SU-DHL-6 (cell line): ENCODE measurements around the gene SRGAP1.

Experiments used
- EZH2phosphoT487 ChIP-seq: fragments of 200-600 bp; sonication (generic), shearing (Covaris generic); conservative IDR thresholded peaks from 2 replicates; pipeline ENCODE4 v1.6.1; 2018; ENCODE audit warnings: mild to moderate bottlenecking, antibody characterized with exemption, low read length, moderate library complexity, mixed read lengths
- TF ChIP-seq, protein P1 (sequence below): fragments of 200-600 bp; sonication (generic); IDR thresholded peaks from one replicate; pipeline ENCODE4 v1.5.1; 2017; ENCODE audit warnings: antibody characterized with exemption, mild to moderate bottlenecking, low read length, moderate library complexity; ENCODE audit not compliant: insufficient read depth, poor library complexity, severe bottlenecking

DNA sequence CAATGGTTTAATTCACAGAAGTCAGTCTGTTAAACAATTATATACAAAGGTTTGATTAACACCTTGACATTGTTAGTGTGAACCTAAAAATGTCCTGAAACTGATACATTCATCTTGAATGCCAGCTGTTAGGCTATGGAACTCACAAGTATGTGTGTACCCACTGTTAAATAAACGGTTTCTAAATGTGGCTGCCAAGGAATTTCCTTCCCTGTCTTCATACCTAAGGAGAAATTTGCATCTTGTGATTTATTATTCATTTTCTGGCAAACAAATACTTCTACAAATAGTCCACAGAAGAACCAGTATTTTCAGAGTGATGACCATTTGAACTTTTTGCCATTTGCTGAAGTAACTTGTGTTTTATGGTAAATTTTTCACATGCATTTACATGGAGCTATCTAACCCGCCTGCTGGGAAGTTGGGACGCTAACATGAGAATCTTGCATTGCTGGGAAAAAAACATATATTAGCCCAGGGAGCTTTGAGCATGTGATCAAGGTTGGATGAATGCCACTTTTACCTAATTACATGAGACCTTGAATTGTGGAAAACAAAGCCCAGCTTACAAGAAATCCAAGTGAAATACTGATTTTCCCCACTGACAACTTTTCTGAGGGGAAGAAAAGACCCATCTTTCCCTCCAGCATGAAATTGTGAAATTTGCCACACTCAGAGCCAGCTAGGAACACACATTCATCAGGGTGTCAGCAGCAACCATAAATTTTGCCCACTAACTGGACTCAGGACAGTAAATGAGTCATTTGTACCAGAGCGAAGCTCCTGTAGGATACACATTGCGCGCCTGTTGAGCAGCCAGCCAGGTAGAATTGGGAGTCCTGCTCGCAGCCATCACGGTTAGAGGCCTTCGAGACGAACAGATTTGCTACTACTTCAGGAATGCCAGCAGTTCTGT lies 259.6 kb downstream of the SRGAP1 start:
- TF ChIP-seq, protein P1, sequence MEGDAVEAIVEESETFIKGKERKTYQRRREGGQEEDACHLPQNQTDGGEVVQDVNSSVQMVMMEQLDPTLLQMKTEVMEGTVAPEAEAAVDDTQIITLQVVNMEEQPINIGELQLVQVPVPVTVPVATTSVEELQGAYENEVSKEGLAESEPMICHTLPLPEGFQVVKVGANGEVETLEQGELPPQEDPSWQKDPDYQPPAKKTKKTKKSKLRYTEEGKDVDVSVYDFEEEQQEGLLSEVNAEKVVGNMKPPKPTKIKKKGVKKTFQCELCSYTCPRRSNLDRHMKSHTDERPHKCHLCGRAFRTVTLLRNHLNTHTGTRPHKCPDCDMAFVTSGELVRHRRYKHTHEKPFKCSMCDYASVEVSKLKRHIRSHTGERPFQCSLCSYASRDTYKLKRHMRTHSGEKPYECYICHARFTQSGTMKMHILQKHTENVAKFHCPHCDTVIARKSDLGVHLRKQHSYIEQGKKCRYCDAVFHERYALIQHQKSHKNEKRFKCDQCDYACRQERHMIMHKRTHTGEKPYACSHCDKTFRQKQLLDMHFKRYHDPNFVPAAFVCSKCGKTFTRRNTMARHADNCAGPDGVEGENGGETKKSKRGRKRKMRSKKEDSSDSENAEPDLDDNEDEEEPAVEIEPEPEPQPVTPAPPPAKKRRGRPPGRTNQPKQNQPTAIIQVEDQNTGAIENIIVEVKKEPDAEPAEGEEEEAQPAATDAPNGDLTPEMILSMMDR: no peak
- no peak for TF ChIP-seq EZH2phosphoT487
